Neuron (in vitro differentiated cells): ENCODE results near the gene MED13L.

ENCODE experiments used
- H2AFZ ChIP-seq: one replicate; pipeline ENCODE4 v1.6.1; 2013; ENCODE audit warnings: low read depth, mild to moderate bottlenecking, inconsistent platforms, low read length, moderate library complexity
- H3K27me3 ChIP-seq: one replicate; pipeline ENCODE4 v1.6.1; 2013; ENCODE audit warnings: low read length; ENCODE audit not compliant: insufficient read depth
- H3K36me3 ChIP-seq: one replicate; pipeline ENCODE4 v1.6.1; 2013; ENCODE audit warnings: low read length; ENCODE audit not compliant: insufficient read depth
- H3K4me1 ChIP-seq: one replicate; pipeline ENCODE4 v1.6.1; 2013; ENCODE audit warnings: low read length; ENCODE audit not compliant: insufficient read depth
- H3K4me3 ChIP-seq: 2 replicates; pipeline ENCODE4 v1.5.1; 2013; ENCODE audit warnings: mild to moderate bottlenecking, low read length, moderate library complexity
- H3K9me3 ChIP-seq: one replicate; pipeline ENCODE4 v1.6.1; 2013; ENCODE audit warnings: low read length

The MED13L gene

DNA sequence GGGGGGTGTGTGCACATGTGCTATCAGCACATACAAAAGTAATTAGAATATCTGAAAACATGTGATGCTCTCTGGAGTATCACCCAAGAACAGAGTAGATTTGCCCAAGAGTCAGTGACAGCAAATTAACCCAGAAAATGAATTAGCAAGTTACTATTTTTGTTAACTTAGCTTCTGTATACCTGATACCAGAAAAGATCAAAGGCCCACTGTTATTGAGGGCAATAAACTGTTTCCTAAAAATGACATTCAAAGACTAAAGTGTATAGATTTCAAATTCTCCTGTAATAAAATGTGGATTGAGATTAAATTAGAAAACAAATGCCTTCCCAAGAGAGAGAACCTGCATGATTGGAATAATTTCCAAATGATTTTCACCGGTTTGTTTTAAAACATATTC, 184.7 kb downstream of the MED13L start:
- no peak overlapping the region for H3K4me3 ChIP-seq
- no peaks in the 10 kb centered on the region for H3K27me3 ChIP-seq
- H3K4me1 ChIP-seq = peaks cover 5% of the 10 kb centered on the region
- H3K36me3 ChIP-seq = peaks cover 3% of the 10 kb centered on the region
- H3K9me3 ChIP-seq = no peaks in the 10 kb centered on the region
- H2AFZ ChIP-seq = no peak overlapping the region

DNA sequence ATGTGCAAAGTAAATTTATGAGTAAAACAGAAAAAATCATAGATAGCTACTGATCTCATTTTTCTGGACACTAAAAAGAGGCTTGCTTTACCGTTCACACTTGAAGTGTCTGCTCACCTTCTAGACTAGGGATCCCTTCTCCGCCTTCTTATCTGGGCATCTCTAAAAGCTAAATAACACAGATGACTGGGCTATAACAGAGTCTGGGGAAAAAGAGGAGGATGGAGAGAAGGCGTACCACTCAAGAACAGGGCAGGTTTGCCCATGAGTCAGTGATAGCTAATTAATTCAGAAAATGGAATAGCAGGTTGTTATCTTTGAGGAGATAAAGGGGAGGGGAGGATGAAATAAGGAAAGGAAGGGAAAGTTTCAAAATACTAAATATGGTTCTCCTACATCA, 185.3 kb downstream of the MED13L start:
- H3K4me1 ChIP-seq = peaks cover 5% of the 10 kb centered on the region
- no peak overlapping the region for H3K4me3 ChIP-seq
- H3K27me3 ChIP-seq = no peaks in the 10 kb centered on the region
- H3K36me3 ChIP-seq = peaks cover 3% of the 10 kb centered on the region
- no peaks in the 10 kb centered on the region for H3K9me3 ChIP-seq
- no peak overlapping the region for H2AFZ ChIP-seq

DNA sequence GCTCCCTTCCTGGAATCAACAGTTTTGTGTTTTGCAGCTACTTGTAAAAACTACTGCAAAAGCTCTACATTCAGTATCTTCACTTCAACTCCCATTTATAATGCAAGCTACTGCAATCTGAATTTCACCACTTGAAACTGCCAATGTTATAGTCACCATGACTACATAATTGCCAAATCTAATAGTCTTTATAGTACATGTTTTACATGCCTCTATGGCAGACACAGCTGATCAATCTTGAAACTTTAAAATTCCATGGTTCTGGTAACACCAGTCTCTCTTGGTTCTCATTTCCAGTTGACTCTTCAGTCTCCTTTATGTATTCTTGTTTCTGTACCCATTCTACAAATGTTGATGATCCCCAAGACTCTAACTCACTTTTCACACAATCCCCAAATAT, 185.9 kb downstream of the MED13L start:
- no peaks in the 10 kb centered on the region for H3K27me3 ChIP-seq
- no peaks in the 10 kb centered on the region for H3K9me3 ChIP-seq
- H3K4me3 ChIP-seq = no peak overlapping the region
- no peak overlapping the region for H2AFZ ChIP-seq
- H3K36me3 ChIP-seq = peaks cover 3% of the 10 kb centered on the region
- peaks cover 5% of the 10 kb centered on the region for H3K4me1 ChIP-seq

DNA sequence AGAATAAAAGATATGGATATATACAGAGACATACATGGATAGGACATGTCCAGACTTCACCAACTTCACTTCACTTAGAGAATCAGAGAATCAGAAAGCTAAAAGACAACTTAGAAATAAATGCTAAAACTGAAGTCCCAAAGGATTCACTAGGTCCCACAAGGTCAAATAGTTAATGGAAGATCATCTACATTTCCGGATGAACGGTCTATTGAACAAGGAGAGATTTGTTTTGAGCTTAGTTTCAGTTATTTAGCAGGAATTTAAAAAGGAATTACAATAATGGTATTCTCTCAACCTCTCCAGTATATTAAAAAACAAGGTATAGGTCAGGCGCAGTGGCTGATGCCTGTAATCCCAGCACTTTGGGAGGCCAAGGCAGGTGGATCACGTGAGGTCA, 187.0 kb downstream of the MED13L start:
- H3K36me3 ChIP-seq = peaks cover 3% of the 10 kb centered on the region
- no peak overlapping the region for H2AFZ ChIP-seq
- H3K27me3 ChIP-seq = no peaks in the 10 kb centered on the region
- peaks cover 10% of the 10 kb centered on the region for H3K4me1 ChIP-seq
- H3K9me3 ChIP-seq = no peaks in the 10 kb centered on the region
- no peak overlapping the region for H3K4me3 ChIP-seq

DNA sequence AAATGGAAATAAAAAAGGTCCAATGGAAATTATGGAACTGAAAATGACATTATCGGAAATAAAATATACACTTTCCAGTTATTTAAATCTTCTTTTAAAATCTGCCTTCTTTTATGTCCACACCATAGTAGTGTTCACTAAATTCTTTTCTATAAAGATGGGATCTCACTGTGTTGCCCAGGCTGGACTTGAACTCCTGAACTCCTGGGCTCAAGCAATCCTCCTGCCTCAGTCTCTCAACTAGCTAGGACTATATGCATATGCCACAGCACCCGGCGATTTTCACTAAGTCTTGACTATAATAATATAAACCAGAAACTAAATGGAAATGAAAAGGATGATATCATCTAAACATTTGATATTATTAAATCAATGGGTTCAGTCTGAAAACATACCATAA, 188.4 kb downstream of the MED13L start:
- peaks cover 10% of the 10 kb centered on the region for H3K4me1 ChIP-seq
- no peaks in the 10 kb centered on the region for H3K9me3 ChIP-seq
- no peak overlapping the region for H2AFZ ChIP-seq
- H3K36me3 ChIP-seq = no peaks in the 10 kb centered on the region
- no peaks in the 10 kb centered on the region for H3K27me3 ChIP-seq
- no peak overlapping the region for H3K4me3 ChIP-seq

DNA sequence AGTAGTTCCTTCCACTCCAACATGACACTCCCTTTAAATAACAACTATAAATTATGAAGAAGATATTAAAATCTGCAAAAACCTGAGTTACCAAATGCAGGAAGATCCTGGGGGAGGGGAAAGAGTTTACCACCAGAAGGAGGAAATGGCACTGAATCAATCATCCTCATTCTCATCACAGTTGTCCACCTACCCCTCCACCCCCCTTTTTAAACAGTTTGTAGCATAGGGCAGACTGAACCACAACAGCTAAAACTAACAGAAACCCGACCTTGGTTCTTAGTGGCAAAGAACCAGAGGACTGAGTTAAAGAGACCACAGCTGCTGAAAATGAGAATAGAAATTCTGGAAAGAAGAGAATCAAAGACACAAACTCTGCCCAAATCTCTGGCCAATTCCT, 189.5 kb downstream of the MED13L start:
- Histone ChIP-seq H2AFZ (no peak overlapping the region), H3K4me3 (no peak overlapping the region), H3K9me3 (no peaks in the 10 kb centered on the region), H3K4me1 (peaks cover 10% of the 10 kb centered on the region), H3K27me3 (no peaks in the 10 kb centered on the region), H3K36me3 (no peaks in the 10 kb centered on the region)

DNA sequence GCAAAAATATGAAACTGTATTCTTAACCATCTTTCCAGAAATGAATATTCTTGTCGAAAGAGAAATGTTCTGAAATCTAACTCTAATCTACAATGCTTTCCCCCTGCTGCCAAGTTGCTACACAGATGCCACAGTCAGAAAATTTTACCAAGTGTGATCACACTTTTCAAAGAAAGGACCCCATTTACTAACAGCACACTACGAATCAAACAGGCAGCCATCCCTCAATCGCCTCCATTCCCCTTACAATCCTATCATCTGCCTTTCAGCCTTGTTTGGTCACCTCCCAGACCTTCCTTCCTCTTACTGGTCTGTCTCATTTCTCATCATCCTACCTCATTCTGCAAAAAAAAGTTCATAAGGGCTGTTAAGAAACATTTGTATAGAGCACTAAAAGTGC, 190.1 kb downstream of the MED13L start:
- Histone ChIP-seq H2AFZ (no peak overlapping the region), H3K4me1 (peaks cover 10% of the 10 kb centered on the region), H3K27me3 (no peaks in the 10 kb centered on the region), H3K9me3 (no peaks in the 10 kb centered on the region), H3K36me3 (no peaks in the 10 kb centered on the region), H3K4me3 (no peak overlapping the region)

DNA sequence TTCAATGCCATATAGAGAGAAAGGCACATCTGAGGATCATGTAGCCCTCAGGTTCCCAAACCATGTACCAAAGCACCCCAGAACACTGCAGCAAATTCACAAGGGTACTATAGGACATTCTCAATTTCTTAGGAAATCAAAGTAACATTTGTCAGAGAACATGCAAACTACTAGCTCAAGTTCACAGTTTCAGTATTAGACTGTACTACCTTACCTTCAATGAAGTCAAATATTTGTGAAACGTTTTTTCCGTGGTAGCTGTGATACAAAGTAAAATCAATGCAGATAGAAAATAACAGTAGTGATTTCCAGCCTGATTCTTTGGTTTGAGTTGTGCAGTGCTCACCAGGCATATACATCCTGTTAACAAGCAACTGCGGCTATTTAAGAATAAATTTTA, 197.1 kb downstream of the MED13L start:
- Histone ChIP-seq H3K9me3 (no peaks in the 10 kb centered on the region), H3K4me1 (no peaks in the 10 kb centered on the region)

DNA sequence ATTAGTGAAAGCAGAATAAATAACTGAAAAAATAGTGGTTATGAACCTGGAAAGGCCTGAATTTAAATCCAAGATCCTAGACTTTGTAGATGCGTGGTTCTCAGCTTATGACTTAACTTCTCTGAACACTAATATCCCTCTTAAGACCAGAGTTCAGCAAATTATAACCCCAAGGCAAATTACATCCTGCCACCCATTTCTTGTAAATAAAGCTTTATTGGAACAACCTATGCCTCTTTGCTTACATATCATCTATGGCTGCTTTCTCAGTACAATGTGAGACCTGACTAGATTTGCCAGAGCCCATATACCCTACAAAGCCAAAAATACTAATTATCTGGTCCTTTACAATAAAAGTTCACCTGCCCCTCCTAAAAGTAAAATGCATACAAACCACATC, 199.1 kb downstream of the MED13L start:
- peaks cover 2% of the 10 kb centered on the region for H3K36me3 ChIP-seq
- H2AFZ ChIP-seq = no peak overlapping the region
- H3K9me3 ChIP-seq = no peaks in the 10 kb centered on the region
- no peak overlapping the region for H3K4me3 ChIP-seq
- H3K4me1 ChIP-seq = no peaks in the 10 kb centered on the region
- H3K27me3 ChIP-seq = no peaks in the 10 kb centered on the region

More for the DNA sequence above, 197.1 kb downstream of the MED13L start:
- H3K4me3 ChIP-seq = no peak overlapping the region
- no peaks in the 10 kb centered on the region for H3K27me3 ChIP-seq
- H3K36me3 ChIP-seq = peaks cover 2% of the 10 kb centered on the region
- no peak overlapping the region for H2AFZ ChIP-seq

DNA sequence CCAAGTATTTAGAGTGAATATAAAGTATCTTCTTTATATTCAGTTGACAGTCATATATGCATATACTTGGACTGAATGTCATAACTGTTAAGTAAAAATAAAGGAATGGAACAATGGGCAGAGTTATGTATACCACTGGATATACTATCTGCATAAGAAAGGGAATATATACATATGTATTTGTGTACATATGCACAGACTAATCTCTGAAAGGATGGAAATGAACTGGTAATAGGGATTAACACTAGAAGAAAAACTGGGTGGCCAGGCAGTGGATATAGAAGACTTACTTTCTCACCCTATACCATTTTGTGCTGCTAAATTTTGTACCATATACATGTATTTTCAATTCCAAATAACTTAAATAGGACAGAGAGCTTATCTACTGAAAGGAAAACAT, 200.1 kb downstream of the MED13L start:
- H3K9me3 ChIP-seq = no peaks in the 10 kb centered on the region
- H2AFZ ChIP-seq = no peak overlapping the region
- no peaks in the 10 kb centered on the region for H3K4me1 ChIP-seq
- no peaks in the 10 kb centered on the region for H3K27me3 ChIP-seq
- H3K4me3 ChIP-seq = no peak overlapping the region
- H3K36me3 ChIP-seq = peaks cover 2% of the 10 kb centered on the region

DNA sequence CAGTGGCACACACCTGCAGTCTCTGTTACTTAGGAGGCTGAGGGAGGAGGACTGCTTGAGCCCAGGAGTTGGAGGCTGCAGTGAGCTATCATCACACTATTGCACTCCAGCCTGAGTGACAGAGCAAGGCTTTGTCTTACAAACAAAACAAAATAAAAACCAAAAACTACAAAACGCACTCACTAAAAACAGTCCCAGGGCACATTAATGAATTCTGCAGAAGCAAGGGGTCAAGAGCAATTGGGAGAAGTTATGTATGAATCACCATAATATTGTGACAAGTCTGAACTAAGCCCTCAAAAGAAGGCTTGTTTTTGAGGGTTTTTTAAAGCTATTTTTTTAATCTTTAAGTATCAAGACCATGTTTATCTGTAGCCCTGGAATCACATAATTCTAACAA, 201.1 kb downstream of the MED13L start:
- no peaks in the 10 kb centered on the region for H3K4me1 ChIP-seq
- H3K4me3 ChIP-seq = no peak overlapping the region
- no peaks in the 10 kb centered on the region for H3K9me3 ChIP-seq
- no peaks in the 10 kb centered on the region for H3K27me3 ChIP-seq
- H3K36me3 ChIP-seq = peaks cover 2% of the 10 kb centered on the region
- no peak overlapping the region for H2AFZ ChIP-seq

DNA sequence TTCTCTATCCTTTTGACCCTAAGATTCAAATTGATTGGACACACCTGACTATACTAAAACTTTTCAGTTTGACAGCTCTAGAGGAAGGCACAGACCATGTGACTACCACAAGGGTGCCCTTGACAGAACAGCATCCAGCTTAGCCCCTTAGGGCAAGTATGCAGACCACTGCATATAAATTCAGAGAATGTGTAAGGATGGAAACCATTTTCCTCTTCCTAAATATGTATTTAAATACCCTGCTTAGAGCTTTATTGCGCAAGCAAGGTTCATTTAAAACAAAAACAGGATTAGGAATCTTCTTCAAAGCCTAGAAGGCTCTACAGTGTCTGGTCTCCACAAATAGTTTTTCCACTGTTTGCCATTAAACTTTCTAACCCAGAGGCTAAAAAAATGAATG, 202.8 kb downstream of the MED13L start:
- Histone ChIP-seq H3K4me1 (no peaks in the 10 kb centered on the region), H3K9me3 (no peaks in the 10 kb centered on the region), H3K36me3 (no peaks in the 10 kb centered on the region), H3K27me3 (no peaks in the 10 kb centered on the region), H2AFZ (no peak overlapping the region), H3K4me3 (no peak overlapping the region)

DNA sequence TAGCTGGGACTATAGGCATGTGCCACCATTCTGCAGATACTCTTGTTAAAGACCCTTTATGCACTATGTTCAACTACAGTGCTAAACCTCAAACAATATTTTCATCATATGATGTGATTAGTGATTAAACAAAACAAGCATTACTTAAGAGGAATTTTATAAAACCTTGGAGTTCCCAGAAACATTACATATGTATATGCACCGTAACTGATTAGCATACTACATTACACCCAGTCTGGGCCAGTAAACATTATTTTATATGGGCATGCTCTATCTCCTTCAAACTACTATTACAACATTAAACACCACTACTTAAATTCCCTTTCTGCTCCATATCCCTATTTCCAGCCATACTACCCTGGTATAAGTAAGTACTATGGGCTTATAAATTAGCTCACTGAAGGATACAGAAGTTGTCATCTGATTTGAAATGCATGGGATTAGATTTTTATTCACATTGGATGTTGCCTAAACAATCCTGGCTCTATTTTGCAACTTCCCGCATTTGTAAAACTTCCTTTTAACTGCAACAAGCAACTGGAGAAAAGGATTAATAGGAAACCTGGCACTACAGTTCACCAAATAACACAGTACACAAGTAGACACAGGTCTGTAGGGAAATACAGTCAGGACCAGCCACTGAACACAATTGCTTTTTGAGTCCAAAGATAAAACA, 205.8 kb downstream of the MED13L start:
- H2AFZ ChIP-seq = no peak overlapping the region
- no peaks in the 10 kb centered on the region for H3K9me3 ChIP-seq
- no peaks in the 10 kb centered on the region for H3K27me3 ChIP-seq
- no peak overlapping the region for H3K4me3 ChIP-seq
- H3K4me1 ChIP-seq = no peaks in the 10 kb centered on the region
- no peaks in the 10 kb centered on the region for H3K36me3 ChIP-seq

DNA sequence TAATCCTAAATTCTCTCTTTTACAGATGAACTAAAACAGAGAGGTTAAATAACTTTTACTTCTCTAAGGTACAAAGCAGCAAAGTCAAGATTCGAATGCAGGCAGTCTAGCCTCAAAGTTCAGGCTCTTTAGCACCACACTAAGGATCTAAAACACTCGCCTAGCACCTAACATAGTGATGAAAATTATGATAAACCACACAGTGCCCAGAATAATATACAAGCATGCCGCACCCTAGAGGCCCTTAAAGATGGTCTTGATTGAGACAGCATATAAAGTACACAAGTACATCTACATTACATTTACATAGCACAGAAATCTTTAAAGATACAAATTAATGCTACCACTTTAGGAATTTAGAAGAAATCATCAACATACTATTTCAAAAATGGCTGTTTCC, 207.0 kb downstream of the MED13L start:
- Histone ChIP-seq H2AFZ (no peak overlapping the region), H3K4me3 (no peak overlapping the region), H3K4me1 (peaks cover 3% of the 10 kb centered on the region), H3K27me3 (no peaks in the 10 kb centered on the region), H3K9me3 (no peaks in the 10 kb centered on the region), H3K36me3 (no peaks in the 10 kb centered on the region)
